ENCODE measurements around the gene ZNF213.

DNA sequence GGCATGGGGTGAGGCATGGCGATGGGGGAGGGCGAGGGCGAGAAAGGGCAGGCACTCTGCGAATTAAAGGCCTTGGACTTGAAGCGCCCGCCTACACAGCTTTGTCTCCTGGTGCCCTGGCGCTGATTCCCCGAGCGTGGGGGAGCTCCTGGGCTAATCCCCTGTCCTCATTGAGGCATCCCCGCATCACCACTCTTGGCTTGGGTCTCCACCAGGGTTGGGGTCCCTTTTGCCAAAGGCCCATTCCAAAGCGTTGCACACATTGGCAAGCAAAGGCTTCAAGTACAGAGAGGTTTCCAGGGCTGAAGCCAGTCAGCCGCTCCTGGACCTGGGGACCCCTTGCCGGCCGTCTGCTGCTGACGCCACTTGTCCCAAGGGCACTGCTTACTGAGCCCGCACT is 14.4 kb upstream of the ZNF213 start:
- TF ChIP-seq CTCF (IDR thresholded peaks at IDR 0.05; ENCODE audit: poor library complexity) (no peak), EZH2phosphoT487 (IDR thresholded peaks at IDR 0.05; ENCODE audit: low read depth, severe bottlenecking, unreplicated experiment) (no peak)
